GM12874 (cell line): ENCODE data around the gene CNKSR1.

ENCODE experiments used
- TF ChIP-seq, protein P1 (sequence below): IDR thresholded peaks from 2 replicates; pipeline ENCODE4 v1.5.1; 2011; ENCODE audit warnings: low read depth, mild to moderate bottlenecking, control low read depth, low read length, moderate library complexity; ENCODE audit not compliant: insufficient read depth

CNKSR1 gene

DNA sequence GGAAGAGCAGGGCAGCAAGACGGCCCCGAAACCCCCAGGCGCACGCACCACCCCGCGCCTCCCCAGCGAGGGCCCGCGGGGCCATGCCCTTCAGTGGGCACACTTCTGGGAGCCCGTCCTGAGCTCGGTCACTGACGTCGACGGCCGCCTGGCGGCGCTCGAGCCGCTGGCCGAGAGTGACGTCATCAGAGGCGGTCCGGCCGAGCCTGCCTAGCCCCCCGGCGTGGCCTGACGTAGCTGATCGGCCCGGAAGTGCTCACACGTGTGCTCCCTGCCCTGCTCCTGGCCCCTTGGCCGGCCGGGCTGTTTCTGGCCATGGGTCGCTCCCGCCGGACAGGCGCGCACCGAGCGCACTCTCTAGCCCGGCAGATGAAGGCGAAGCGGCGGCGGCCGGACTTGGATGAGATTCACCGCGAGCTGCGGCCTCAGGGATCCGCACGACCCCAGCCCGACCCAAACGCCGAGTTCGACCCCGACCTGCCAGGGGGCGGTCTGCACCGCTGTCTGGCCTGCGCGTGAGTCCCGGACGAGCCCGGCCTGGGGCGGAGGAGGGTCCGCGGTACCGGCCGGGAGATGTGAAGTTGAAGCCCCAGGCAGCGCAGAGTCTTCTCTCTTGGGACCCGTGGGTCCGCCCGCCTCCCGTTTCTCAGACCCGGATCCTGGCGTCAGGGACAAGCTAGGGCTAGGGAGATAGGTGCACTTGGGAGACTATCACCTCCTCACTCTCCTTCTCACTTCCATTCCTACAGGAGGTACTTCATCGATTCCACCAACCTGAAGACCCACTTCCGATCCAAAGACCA lies 7.4 kb upstream of the CNKSR1 start, which contains the start of gene ZNF593:
Gene ZNF593 (plus strand): TSS at position 240 of the 803 bp plus-strand sequence. CDS start 76 bp downstream, at position 316.
- TF ChIP-seq, protein P1, sequence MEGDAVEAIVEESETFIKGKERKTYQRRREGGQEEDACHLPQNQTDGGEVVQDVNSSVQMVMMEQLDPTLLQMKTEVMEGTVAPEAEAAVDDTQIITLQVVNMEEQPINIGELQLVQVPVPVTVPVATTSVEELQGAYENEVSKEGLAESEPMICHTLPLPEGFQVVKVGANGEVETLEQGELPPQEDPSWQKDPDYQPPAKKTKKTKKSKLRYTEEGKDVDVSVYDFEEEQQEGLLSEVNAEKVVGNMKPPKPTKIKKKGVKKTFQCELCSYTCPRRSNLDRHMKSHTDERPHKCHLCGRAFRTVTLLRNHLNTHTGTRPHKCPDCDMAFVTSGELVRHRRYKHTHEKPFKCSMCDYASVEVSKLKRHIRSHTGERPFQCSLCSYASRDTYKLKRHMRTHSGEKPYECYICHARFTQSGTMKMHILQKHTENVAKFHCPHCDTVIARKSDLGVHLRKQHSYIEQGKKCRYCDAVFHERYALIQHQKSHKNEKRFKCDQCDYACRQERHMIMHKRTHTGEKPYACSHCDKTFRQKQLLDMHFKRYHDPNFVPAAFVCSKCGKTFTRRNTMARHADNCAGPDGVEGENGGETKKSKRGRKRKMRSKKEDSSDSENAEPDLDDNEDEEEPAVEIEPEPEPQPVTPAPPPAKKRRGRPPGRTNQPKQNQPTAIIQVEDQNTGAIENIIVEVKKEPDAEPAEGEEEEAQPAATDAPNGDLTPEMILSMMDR: peak; percentile 100

DNA sequence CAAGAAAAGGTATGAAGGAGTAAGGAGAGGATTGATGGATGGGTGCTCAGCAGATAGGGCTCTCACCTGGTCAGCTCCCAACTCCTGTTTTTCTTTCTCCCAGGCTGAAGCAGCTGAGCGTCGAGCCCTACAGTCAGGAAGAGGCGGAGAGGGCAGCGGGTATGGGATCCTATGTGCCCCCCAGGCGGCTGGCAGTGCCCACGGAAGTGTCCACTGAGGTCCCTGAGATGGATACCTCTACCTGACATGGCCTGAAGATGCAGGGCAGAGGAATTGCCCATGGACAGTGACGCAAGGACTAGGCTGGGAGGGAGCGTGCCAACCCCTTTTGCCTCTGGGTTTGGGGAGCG lies 6.8 kb upstream of the CNKSR1 start:
- TF ChIP-seq, protein P1: no peak

DNA sequence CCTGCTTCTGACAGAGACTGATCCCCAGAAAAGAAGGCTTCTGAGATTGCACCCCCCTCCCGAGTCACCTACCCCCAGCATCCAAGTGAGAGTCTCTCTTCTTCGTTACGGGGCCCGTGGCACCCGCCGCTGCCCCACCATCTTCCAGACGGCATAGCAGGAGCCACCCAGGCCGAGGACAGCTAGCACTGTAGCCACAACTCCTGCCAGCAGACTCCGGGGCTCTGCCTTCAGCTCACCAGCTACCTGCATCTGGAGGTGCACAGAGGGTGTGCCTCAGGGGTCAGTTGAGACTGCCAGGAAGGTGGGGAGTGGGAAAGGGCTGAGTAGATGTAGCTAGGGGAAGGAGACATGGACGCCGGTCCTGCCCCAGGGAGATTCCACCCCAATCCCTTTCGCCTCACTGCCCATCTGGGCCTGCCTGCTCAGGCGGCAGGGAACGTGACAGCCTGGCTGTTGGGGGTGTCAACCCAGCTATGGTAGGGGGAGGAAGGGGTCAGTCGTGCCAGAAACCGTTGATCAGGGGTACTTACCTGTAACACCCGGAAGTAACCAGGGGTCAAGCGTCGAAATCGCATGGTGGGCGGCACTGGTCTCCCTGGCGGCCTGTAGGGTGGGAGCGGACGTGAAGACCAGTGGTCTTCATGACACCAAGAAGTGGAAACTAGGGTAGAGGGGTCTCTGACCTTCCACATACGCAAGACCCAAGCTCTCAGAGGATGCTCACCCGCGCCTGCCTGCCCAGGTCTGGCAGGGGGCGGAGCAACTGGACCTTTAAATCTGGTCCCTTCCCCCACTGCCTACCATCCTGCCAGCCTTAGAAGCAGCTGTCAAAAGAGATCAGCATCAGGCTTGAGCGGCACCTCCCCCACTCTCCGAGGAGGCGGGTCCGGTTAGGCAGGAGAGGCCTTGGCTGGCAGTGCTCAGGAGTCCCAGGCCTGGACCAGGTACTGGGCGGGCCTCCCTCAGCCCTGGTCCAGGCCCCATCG lies 5.9 kb upstream of the CNKSR1 start, which contains the start of gene ZNF593OS:
Gene ZNF593OS (minus strand): TSS at position 749 of the 989 bp plus-strand sequence. CDS start 171 bp downstream, at position 578.
- TF ChIP-seq, protein P1: no peak

DNA sequence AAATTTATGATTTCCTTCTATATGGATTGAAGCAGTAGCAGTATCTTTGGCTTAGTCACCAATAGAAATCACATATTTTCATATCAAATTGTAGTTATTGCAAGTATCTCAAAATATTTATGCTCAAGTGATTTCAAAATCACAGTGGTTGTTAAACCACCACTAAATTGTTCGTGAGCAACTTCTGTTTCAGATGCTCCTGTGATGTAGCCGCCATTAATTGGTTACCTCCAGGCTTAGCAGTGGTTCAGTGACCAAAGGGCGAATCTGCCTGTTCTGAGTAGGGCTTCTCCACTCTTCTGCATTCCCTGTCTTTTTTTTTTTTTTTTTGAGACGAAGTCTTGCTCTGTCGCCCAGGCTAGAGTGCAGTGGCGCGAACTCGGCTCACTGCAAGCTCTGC lies 1.9 kb upstream of the CNKSR1 start:
- TF ChIP-seq, protein P1: no peak

DNA sequence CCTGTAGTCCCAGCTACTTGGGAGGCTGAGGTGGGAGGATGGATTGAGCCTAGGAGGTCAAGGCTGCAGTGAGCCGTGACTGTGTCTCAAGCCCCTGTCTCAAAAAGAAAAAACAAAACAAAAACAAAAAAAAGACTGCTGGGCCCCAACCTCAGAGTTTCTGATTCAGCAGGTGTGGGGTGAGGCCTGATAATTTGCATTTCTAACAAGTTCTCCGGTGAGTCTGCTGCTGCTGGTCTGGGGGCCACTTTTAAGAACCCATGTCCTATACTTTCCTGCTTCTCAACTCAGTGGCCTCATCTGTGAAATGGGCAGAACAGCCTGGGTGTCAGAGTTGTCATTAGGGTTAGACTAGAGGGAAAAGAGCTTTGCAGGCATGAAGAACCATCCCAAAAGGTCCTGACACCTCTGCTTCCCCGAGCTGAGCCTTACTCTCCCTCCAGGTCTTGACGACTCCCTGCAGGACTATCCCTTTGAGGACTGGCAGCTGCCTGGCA lies 2.8 kb downstream of the CNKSR1 start:
- TF ChIP-seq, protein P1: no peak

DNA sequence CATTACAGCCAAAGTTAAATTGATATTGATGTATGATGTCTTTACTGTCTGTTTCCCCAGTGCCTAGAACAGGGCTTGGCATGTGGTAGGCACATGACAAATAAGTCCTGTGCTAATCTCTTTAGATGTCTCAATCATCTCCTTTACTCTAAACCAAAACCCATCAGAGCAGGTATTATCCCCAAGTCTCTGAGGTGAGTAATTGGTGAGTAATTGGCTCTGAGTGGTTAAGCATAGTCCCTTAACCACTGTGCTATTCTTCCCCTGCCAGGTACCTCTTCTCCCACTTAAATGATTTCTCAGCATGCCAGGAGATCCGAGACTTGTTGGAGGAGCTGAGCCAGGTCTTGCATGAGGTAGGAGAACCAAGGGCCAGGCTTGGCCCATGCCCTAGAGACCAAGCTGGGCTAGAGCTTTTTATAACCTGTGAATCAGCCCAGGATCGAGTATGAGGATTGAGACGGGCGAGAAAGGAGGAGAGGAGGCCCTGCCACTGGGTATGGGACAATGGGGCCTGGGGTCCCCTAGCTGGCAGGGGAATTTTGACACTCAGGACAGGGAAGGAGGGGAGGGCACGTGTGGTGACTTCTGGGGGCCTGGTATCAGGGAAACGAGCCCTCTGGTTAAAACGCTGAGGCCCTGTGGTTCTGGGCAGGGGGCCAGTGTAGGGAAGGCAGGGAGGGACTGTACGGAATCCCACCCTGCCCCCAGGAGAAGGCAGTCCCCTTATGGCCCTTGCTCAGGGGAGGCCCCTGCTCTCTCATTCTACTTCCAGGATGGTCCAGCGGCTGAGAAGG lies 4.5 kb downstream of the CNKSR1 start:
- TF ChIP-seq, protein P1: no peak
